ENCODE measurements around the gene FMNL2.
A peak's percentile ranks its signal among the peaks of the same experiment; 100 is the strongest.

Gene FMNL2

DNA sequence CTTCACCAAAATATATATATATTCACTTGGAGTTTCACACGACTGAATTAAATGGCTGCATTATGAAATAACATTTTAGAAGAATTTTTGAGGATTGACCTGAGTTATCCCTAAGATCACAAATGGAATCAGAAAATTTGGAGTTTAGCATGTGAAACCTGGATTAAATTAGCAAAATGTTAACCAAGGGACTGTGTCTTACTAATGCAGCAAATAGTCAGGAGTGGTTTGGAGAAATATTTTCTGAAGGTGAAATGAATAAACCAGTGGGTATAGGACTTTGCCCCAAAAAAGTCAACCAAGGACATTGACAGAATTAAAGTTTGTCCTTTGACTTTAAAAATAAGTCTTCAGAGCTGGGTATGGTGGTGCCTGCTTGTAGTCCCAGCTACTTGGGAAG, 271.1 kb downstream of the FMNL2 start:
- ChIA-PET POLR2A (no interaction called here), CTCF (interaction anchor here (1.3 kb wide), 1 partner anchor 29 kb away, joined by 4 read pairs; no protein-coding TSS in a partner anchor)
- no peak for DNase-seq (ENCODE audit: low read depth, low spot score)
- no peak overlapping the region for H3K4me3 ChIP-seq (ENCODE audit: low read depth, low read length)
- TF ChIP-seq, protein P1, sequence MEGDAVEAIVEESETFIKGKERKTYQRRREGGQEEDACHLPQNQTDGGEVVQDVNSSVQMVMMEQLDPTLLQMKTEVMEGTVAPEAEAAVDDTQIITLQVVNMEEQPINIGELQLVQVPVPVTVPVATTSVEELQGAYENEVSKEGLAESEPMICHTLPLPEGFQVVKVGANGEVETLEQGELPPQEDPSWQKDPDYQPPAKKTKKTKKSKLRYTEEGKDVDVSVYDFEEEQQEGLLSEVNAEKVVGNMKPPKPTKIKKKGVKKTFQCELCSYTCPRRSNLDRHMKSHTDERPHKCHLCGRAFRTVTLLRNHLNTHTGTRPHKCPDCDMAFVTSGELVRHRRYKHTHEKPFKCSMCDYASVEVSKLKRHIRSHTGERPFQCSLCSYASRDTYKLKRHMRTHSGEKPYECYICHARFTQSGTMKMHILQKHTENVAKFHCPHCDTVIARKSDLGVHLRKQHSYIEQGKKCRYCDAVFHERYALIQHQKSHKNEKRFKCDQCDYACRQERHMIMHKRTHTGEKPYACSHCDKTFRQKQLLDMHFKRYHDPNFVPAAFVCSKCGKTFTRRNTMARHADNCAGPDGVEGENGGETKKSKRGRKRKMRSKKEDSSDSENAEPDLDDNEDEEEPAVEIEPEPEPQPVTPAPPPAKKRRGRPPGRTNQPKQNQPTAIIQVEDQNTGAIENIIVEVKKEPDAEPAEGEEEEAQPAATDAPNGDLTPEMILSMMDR (IDR thresholded peaks at IDR 0.05; ENCODE audit: insufficient read depth, low read length, missing control alignments), result no peak

DNA sequence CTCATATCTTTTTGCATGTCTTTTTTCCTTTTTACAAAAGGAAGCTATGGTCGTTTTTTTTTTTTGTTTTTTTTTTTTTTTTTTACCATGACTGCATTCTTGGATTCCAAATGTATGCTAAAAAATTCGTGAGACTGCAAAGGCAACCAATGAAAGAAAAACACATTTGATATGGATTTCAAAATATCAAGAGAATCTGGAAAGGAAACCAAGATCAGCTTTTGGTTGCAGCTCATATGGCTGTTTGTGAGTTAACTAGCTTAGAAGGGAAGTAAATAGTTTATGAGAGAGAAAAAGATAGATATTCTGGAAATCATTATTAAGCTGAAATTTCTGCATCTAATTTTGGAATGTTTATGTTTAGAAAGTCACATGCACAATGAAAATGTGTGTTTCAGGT, 272.0 kb downstream of the FMNL2 start:
- CTCF ChIA-PET, result interaction anchor here (1.3 kb wide), 1 partner anchor 28 kb away, joined by 4 read pairs; no protein-coding TSS in a partner anchor
- H3K4me3 ChIP-seq (ENCODE audit: low read depth, low read length), result no peak overlapping the region
- TF ChIP-seq, protein P1 (IDR thresholded peaks at IDR 0.05; ENCODE audit: insufficient read depth, low read length, missing control alignments), result no peak
- POLR2A ChIA-PET, result no interaction called here
- DNase-seq (ENCODE audit: low read depth, low spot score), result no peak

DNA sequence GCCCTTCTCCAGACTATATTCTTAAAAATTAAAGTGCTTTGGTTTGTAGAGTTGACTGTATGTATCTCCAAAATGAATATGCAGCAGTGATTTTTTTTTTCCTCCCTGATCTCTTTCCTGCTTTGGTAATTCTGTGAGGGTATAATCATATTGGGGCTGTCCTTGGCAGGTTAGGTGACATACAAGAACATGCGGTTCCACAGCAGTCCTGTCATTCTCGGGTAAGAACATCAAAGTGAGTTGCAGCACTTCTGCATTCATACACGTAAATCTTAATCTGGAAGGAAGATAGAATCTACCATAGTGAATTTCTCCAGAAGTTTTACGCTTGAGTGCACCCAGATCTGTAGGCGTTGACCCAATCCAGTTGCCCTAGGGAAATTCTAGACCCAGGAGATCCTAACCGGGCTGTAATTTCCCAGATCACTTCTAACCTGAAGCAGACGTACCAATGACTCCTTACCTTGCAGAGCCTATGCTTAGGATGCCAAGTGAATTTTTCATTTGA, 272.9 kb downstream of the FMNL2 start:
- CTCF ChIA-PET, result interaction anchor here (1.0 kb wide), 1 partner anchor 28 kb away, joined by 3 read pairs; no protein-coding TSS in a partner anchor
- DNase-seq (ENCODE audit: low read depth, low spot score), result no peak
- TF ChIP-seq, protein P1 (IDR thresholded peaks at IDR 0.05; ENCODE audit: insufficient read depth, low read length, missing control alignments), result no peak
- H3K4me3 ChIP-seq (ENCODE audit: low read depth, low read length), result no peak overlapping the region
- POLR2A ChIA-PET, result no interaction called here

DNA sequence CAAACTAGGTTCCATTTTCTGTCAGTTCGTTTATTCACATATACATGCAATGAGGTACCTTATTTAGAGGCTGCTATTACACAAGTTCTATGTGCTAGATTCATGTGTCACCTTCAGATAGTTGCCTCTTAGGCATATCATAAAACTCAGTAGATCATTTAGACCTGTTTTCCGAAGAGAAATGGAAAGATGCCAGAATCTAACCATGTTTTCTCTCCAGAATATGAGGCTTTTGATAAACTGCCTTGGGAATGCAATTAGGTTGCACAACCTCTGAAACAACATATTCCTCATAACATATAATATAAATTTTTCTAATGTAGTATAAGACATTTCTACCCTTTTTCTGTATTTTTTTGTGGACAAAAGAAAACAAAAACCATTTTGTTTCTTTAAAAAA, 274.2 kb downstream of the FMNL2 start:
- CTCF ChIA-PET, result no interaction called here
- TF ChIP-seq, protein P1 (IDR thresholded peaks at IDR 0.05; ENCODE audit: insufficient read depth, low read length, missing control alignments), result no peak
- no peak for DNase-seq (ENCODE audit: low read depth, low spot score)
- POLR2A ChIA-PET, result no interaction called here
- no peak overlapping the region for H3K4me3 ChIP-seq (ENCODE audit: low read depth, low read length)

DNA sequence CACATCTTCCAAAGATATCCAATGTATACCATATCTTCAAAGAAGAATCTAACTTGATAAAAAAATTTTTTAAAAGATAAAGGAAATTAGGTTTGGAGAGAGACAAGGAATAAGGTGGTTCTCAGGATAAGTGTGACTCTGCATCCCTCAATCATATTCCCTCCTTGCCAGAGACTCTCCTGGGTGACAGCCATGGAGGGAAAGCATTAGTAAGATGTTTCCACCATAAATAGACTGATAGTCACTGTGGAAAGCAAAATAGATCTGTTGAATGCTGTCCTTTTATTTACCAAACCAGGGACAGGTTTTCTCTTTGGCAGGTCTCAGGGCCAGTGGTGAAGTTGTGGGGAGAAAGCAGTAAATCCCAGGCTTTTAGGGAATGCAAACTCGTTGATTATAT, 274.7 kb downstream of the FMNL2 start:
- CTCF ChIA-PET, result no interaction called here
- DNase-seq (ENCODE audit: low read depth, low spot score), result no peak
- TF ChIP-seq, protein P1 (IDR thresholded peaks at IDR 0.05; ENCODE audit: insufficient read depth, low read length, missing control alignments), result no peak
- POLR2A ChIA-PET, result no interaction called here
- no peak overlapping the region for H3K4me3 ChIP-seq (ENCODE audit: low read depth, low read length)

DNA sequence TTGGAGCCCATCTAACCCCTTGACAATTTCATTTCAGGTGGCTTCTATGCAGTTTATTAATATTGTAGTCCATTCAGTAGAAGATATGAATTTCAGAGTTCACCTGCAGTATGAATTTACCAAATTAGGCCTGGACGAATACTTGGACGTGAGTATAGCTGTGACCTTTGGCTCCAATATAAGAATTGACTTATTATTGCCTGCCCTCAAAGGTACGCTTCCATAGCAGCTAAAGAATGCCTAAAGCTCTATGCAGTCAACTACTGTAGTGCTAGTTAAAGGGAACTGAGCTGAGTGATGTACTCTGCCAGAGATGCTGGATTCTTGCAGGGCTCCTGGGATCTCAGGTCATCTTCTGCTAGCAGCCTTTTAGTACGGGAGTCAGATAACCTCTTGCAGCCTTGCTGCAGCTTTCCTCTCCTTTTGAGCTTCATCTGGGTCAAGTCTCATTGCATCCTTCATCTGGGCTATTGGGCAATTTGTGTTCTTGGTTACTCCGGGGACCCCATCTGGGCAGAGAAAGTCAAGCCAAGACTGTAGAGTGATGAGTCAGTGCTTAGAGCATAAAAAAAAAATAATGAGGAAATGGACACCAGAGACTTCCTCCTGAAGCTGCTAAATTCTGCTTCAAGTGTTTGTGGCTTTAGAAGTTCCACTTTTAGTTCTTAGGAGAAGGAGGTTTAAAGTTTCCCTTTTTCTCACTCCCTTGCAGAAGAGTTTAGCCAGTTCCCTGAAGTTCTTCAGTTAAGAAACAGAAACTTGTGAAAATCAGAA, 276.7 kb downstream of the FMNL2 start:
- ChIA-PET POLR2A (interaction anchor here (0.6 kb wide), 1 partner anchor 10 kb away, joined by 3 read pairs; no protein-coding TSS in a partner anchor), CTCF (interaction anchor here (1.0 to 1.8 kb wide), 4 partner anchors 14 to 436 kb away, joined by 3 to 4 read pairs (median 4); partner anchors contain the start of gene STAM2)
- TF ChIP-seq, protein P1 (IDR thresholded peaks at IDR 0.05; ENCODE audit: insufficient read depth, low read length, missing control alignments), result no peak
- no peak overlapping the region for H3K4me3 ChIP-seq (ENCODE audit: low read depth, low read length)
- DNase-seq (ENCODE audit: low read depth, low spot score), result peak; percentile 47

Measured in AG04449 (cell line).